Hepatocyte (in vitro differentiated cells): Measurements from ENCODE around the gene PTGER2. TPM values are rescaled to one million over a fixed set of nuclear protein-coding genes. Genes with fewer than 3 reads are reported as not detected.
A peak's percentile ranks its signal among the peaks of the same experiment; 100 is the strongest.

Experiments used
- DNase-seq: peaks from one replicate; pipeline ENCODE4 v3.0.0-alpha.2; 2016; ENCODE audit warnings: low spot score
- H2AFZ ChIP-seq: fragments of 200-600 bp; sonication (generic); 2 replicates; pipeline ENCODE4 v1.6.0; 2016; ENCODE audit warnings: antibody characterized with exemption, mild to moderate bottlenecking
- H3K27ac ChIP-seq: fragments of 200-600 bp; sonication (generic); 2 replicates; pipeline ENCODE4 v1.5.1; 2016; ENCODE audit warnings: mild to moderate bottlenecking
- H3K27me3 ChIP-seq: fragments of 200-600 bp; sonication (generic); 2 replicates; pipeline ENCODE4 v1.6.1; 2016
- H3K36me3 ChIP-seq: fragments of 200-600 bp; sonication (generic); replicated peaks from 2 replicates; pipeline ENCODE4 v1.5.1; 2016; ENCODE audit warnings: low read depth; ENCODE audit not compliant: insufficient read depth
- H3K4me1 ChIP-seq: fragments of 200-600 bp; sonication (generic); 2 replicates; pipeline ENCODE4 v1.5.1; 2016; ENCODE audit warnings: mild to moderate bottlenecking, moderate library complexity; ENCODE audit not compliant: insufficient read depth
- H3K4me2 ChIP-seq: fragments of 200-600 bp; sonication (generic); 2 replicates; pipeline ENCODE4 v1.6.0; 2016
- H3K4me3 ChIP-seq: fragments of 200-600 bp; sonication (generic); 2 replicates; pipeline ENCODE4 v1.5.1; 2016; ENCODE audit warnings: mild to moderate bottlenecking
- H3K79me2 ChIP-seq: fragments of 200-600 bp; sonication (generic); 2 replicates; pipeline ENCODE4 v1.6.0; 2017; ENCODE audit warnings: mild to moderate bottlenecking
- H3K9me2 ChIP-seq: fragments of 200-600 bp; sonication (generic); replicated peaks from 2 replicates; pipeline ENCODE4 v1.6.0; 2017; ENCODE audit warnings: mild to moderate bottlenecking; ENCODE audit not compliant: insufficient read depth
- H3K9me3 ChIP-seq: fragments of 200-600 bp; sonication (generic); 2 replicates; pipeline ENCODE4 v1.5.1; 2016; ENCODE audit warnings: low read depth, mild to moderate bottlenecking
- H4K20me1 ChIP-seq: fragments of 200-600 bp; sonication (generic); 2 replicates; pipeline ENCODE4 v1.6.0; 2016; ENCODE audit warnings: mild to moderate bottlenecking; ENCODE audit not compliant: insufficient read depth, poor library complexity, severe bottlenecking
- EZH2 ChIP-seq: fragments of 200-600 bp; sonication (generic); IDR thresholded peaks from 2 replicates; pipeline ENCODE4 v1.6.1; 2016; ENCODE audit warnings: antibody characterized with exemption, mild to moderate bottlenecking, borderline replicate concordance
- EZH2phosphoT487 ChIP-seq: fragments of 200-600 bp; sonication (generic); IDR thresholded peaks from one replicate; pipeline ENCODE4 v1.6.1; 2018; ENCODE audit warnings: antibody characterized with exemption, mild to moderate bottlenecking, low read depth, moderate library complexity; ENCODE audit not compliant: unreplicated experiment, severe bottlenecking
- WGBS: methylation state at CpG from one replicate; pipeline ENCODE4 v1.1.6; 2016; ENCODE audit warnings: low lambda C conversion rate; ENCODE audit errors: missing lambda C conversion rate; 5-methylcytosine and 5-hydroxymethylcytosine counted together
- polyA plus RNA-seq: library from polyadenylated mRNA; unstranded; fragments of >200 nt; fragmentation: Nextera tagmentation; extraction: Ambion mirVana; gene quantifications from 2 replicates; pipeline ENCODE4 v1.2.1, GENCODE V29; 2016
- total RNA-seq: library from RNA; depleted of rRNA; stranded (reverse); fragments of >200 nt; gene quantifications from 2 replicates; pipeline ENCODE4 v1.2.3, GENCODE V29; 2014
- TF ChIP-seq, protein P1 (sequence below): fragments of 200-600 bp; sonication (generic); IDR thresholded peaks from 2 replicates; pipeline ENCODE4 v1.5.1; 2016; ENCODE audit warnings: antibody characterized with exemption, mild to moderate bottlenecking; ENCODE audit not compliant: poor library complexity

The PTGER2 gene
- total and polyA plus RNA-seq, 2 experiments from 2014 or later, result 18.5 to 49.3 TPM

DNA sequence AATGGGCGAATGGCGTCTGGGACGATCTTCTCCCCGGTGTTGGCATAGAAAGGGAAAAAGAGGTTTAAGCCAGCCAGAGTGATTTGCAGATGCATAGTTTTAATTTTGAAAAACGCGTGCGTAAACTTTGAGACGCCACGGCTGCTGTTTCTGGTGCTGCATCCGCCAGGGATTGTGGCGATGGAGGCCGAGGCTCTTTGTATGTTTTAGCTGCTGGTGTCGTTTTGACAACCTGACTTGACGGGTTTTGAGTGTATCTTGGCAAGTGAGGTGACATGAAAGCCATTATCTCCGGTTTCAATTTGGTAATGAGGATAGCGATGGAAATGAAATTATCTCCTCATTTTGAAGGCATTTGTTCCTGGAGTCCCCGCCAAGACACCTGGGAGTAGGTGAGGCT is 45.0 kb upstream of the PTGER2 start:
- no peaks in the 10 kb centered on the region for H4K20me1 ChIP-seq
- no peak overlapping the region for H2AFZ ChIP-seq
- H3K9me2 ChIP-seq, result no peaks in the 10 kb centered on the region
- peak overlapping the region; percentile 91 for H3K4me2 ChIP-seq
- peaks cover 46% of the 10 kb centered on the region for H3K27me3 ChIP-seq
- H3K36me3 ChIP-seq, result no peaks in the 10 kb centered on the region
- H3K79me2 ChIP-seq, result no peaks in the 10 kb centered on the region
- H3K4me1 ChIP-seq, result peaks cover 8% of the 10 kb centered on the region
- no peak overlapping the region for H3K27ac ChIP-seq
- TF ChIP-seq EZH2phosphoT487 (no peak), EZH2 (no peak)
- TF ChIP-seq, protein P1, sequence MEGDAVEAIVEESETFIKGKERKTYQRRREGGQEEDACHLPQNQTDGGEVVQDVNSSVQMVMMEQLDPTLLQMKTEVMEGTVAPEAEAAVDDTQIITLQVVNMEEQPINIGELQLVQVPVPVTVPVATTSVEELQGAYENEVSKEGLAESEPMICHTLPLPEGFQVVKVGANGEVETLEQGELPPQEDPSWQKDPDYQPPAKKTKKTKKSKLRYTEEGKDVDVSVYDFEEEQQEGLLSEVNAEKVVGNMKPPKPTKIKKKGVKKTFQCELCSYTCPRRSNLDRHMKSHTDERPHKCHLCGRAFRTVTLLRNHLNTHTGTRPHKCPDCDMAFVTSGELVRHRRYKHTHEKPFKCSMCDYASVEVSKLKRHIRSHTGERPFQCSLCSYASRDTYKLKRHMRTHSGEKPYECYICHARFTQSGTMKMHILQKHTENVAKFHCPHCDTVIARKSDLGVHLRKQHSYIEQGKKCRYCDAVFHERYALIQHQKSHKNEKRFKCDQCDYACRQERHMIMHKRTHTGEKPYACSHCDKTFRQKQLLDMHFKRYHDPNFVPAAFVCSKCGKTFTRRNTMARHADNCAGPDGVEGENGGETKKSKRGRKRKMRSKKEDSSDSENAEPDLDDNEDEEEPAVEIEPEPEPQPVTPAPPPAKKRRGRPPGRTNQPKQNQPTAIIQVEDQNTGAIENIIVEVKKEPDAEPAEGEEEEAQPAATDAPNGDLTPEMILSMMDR, result no peak
- 60% methylated on average over 17 of the region's 17 CpGs for WGBS
- H3K4me3 ChIP-seq, result no peak overlapping the region
- DNase-seq, result no peak
- H3K9me3 ChIP-seq, result no peaks in the 10 kb centered on the region

DNA sequence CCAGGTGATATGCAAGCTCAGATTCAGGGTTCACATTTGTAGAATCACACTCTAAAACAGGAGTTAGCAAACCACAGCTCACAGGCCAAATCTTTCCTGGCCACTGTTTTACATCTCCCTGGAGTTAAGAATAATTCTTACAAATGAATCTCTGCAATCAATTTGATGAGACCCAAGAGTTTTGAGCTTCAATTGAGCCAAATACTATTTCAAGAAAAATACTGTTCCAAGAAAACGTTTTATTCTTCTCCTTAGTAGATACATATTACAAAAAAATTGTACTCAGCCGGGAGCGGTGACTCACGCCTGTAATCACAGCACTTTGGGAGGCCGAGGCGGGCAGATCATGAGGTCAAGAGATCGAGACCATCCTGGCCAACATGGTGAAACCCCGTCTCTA is 44.1 kb upstream of the PTGER2 start:
- DNase-seq, result no peak
- TF ChIP-seq, protein P1, result no peak
- TF ChIP-seq EZH2phosphoT487 (no peak), EZH2 (no peak)
- peaks cover 46% of the 10 kb centered on the region for H3K27me3 ChIP-seq

DNA sequence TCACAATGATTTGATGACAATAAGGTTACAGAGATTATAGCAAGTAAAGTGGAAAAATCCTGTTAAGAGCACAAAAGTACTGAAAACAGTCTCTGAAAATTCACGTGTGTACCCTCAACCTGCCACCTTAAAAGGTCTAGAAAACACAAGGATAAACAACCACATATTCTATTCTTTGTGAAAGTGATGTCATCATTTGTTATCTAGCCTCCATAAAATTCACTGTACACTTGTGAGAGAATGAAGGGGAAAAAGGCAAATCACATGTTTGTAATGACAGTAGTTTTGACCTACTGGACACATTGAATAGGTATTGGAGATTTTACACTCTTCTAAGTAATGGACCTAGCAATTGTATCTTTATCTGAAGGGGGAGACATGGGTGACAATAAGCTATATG is 42.6 kb upstream of the PTGER2 start:
- H4K20me1 ChIP-seq, result no peaks in the 10 kb centered on the region
- TF ChIP-seq EZH2phosphoT487 (no peak), EZH2 (no peak)
- TF ChIP-seq, protein P1, result no peak
- WGBS, result 56% methylated on average over 1 of the region's 1 CpG
- H3K9me3 ChIP-seq, result no peaks in the 10 kb centered on the region
- peaks cover 8% of the 10 kb centered on the region for H3K4me1 ChIP-seq
- H3K9me2 ChIP-seq, result no peaks in the 10 kb centered on the region
- H3K27ac ChIP-seq, result no peak overlapping the region
- H3K79me2 ChIP-seq, result no peaks in the 10 kb centered on the region
- H3K36me3 ChIP-seq, result no peaks in the 10 kb centered on the region
- H3K27me3 ChIP-seq, result peaks cover 45% of the 10 kb centered on the region
- no peak for DNase-seq
- no peak overlapping the region for H3K4me3 ChIP-seq
- no peak overlapping the region for H2AFZ ChIP-seq
- H3K4me2 ChIP-seq, result no peak overlapping the region

More for the DNA sequence above, 44.1 kb upstream of the PTGER2 start:
- no peaks in the 10 kb centered on the region for H3K79me2 ChIP-seq
- no peaks in the 10 kb centered on the region for H3K36me3 ChIP-seq
- peak overlapping the region; percentile 91 for H3K4me2 ChIP-seq
- H3K9me2 ChIP-seq, result no peaks in the 10 kb centered on the region
- no peak overlapping the region for H2AFZ ChIP-seq
- no peaks in the 10 kb centered on the region for H3K9me3 ChIP-seq
- WGBS, result 86% methylated on average over 8 of the region's 8 CpGs
- H3K4me3 ChIP-seq, result no peak overlapping the region
- no peak overlapping the region for H3K27ac ChIP-seq
- H4K20me1 ChIP-seq, result no peaks in the 10 kb centered on the region
- H3K4me1 ChIP-seq, result peaks cover 8% of the 10 kb centered on the region

DNA sequence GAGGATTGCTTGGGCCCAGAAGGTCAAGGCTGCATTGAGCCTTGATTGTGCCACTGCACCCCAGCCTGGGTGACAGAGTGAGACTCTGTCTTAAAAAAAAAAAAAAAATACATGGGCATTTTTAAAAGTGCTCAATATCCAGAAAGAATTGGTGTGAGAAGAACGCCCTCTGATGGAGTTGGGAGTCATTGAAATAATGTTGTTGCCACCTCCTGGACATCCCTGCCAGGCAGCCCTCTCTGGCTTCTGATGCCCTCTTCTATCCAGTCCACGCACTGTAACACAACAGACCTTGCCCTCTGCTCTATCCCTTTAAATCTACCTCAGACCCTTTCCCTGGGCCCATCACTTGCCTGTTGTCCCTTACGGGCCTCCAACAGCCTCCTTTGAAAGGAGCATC is 41.7 kb upstream of the PTGER2 start:
- TF ChIP-seq EZH2 (no peak), EZH2phosphoT487 (no peak)
- TF ChIP-seq, protein P1, result peak; percentile 10
- H3K4me1 ChIP-seq, result peaks cover 8% of the 10 kb centered on the region
- H3K4me3 ChIP-seq, result no peak overlapping the region
- no peak for DNase-seq
- peaks cover 37% of the 10 kb centered on the region for H3K27me3 ChIP-seq
- no peak overlapping the region for H3K27ac ChIP-seq
- H3K79me2 ChIP-seq, result no peaks in the 10 kb centered on the region
- H3K36me3 ChIP-seq, result no peaks in the 10 kb centered on the region
- H3K9me3 ChIP-seq, result no peaks in the 10 kb centered on the region
- no peaks in the 10 kb centered on the region for H3K9me2 ChIP-seq
- H4K20me1 ChIP-seq, result no peaks in the 10 kb centered on the region
- H2AFZ ChIP-seq, result no peak overlapping the region
- WGBS, result 67% methylated on average over 3 of the region's 3 CpGs
- no peak overlapping the region for H3K4me2 ChIP-seq
